Measurements from ENCODE around the gene ALK.

The ALK gene

GRCh38 chr2:29614295-29614830, 307.0 kb downstream of the ALK start:
- no peak for TF ChIP-seq YY1 (IDR thresholded peaks at IDR 0.05; ENCODE audit: low read depth)

- TF ChIP-seq TCF12 (IDR thresholded peaks at IDR 0.05; ENCODE audit: low read depth), result no peak
- TF ChIP-seq EGR1 (IDR thresholded peaks at IDR 0.05), result no peak
- TF ChIP-seq FOXM1 (IDR thresholded peaks at IDR 0.05; ENCODE audit: borderline replicate concordance, low read depth), result no peak
- no peak for TF ChIP-seq CEBPB (IDR thresholded peaks at IDR 0.05)
- TF ChIP-seq, protein P1, sequence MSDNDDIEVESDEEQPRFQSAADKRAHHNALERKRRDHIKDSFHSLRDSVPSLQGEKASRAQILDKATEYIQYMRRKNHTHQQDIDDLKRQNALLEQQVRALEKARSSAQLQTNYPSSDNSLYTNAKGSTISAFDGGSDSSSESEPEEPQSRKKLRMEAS (IDR thresholded peaks at IDR 0.05), result no peak
- TF ChIP-seq, protein P2, sequence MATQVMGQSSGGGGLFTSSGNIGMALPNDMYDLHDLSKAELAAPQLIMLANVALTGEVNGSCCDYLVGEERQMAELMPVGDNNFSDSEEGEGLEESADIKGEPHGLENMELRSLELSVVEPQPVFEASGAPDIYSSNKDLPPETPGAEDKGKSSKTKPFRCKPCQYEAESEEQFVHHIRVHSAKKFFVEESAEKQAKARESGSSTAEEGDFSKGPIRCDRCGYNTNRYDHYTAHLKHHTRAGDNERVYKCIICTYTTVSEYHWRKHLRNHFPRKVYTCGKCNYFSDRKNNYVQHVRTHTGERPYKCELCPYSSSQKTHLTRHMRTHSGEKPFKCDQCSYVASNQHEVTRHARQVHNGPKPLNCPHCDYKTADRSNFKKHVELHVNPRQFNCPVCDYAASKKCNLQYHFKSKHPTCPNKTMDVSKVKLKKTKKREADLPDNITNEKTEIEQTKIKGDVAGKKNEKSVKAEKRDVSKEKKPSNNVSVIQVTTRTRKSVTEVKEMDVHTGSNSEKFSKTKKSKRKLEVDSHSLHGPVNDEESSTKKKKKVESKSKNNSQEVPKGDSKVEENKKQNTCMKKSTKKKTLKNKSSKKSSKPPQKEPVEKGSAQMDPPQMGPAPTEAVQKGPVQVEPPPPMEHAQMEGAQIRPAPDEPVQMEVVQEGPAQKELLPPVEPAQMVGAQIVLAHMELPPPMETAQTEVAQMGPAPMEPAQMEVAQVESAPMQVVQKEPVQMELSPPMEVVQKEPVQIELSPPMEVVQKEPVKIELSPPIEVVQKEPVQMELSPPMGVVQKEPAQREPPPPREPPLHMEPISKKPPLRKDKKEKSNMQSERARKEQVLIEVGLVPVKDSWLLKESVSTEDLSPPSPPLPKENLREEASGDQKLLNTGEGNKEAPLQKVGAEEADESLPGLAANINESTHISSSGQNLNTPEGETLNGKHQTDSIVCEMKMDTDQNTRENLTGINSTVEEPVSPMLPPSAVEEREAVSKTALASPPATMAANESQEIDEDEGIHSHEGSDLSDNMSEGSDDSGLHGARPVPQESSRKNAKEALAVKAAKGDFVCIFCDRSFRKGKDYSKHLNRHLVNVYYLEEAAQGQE (IDR thresholded peaks at IDR 0.05; ENCODE audit: low read depth), result no peak
- no peak for TF ChIP-seq NFIC (IDR thresholded peaks at IDR 0.05)
- no peak for TF ChIP-seq YY1 (IDR thresholded peaks at IDR 0.05; ENCODE audit: low read depth)
- TF ChIP-seq RAD21 (IDR thresholded peaks at IDR 0.05; ENCODE audit: low read depth), result no peak
- no peak for TF ChIP-seq ZBTB7A (IDR thresholded peaks at IDR 0.05; ENCODE audit: low read depth)
- TF ChIP-seq CREB1 (IDR thresholded peaks at IDR 0.05; ENCODE audit: low read depth), result no peak
- TF ChIP-seq TEAD4 (IDR thresholded peaks at IDR 0.05), result no peak
- no peak for TF ChIP-seq TAF1 (IDR thresholded peaks at IDR 0.05; ENCODE audit: low read depth)
- TF ChIP-seq EP300 (IDR thresholded peaks at IDR 0.05; ENCODE audit: borderline replicate concordance), result no peak
- no peak for TF ChIP-seq USF1 (IDR thresholded peaks at IDR 0.05)
Observed at GRCh38 chr2:29613792-29614266, 307.6 kb downstream of the ALK start.

GRCh38 chr2:29613067-29613466, 308.3 kb downstream of the ALK start:
- no peak for TF ChIP-seq NFIC (IDR thresholded peaks at IDR 0.05)
- TF ChIP-seq, protein P2 (IDR thresholded peaks at IDR 0.05; ENCODE audit: low read depth), result no peak

DNA sequence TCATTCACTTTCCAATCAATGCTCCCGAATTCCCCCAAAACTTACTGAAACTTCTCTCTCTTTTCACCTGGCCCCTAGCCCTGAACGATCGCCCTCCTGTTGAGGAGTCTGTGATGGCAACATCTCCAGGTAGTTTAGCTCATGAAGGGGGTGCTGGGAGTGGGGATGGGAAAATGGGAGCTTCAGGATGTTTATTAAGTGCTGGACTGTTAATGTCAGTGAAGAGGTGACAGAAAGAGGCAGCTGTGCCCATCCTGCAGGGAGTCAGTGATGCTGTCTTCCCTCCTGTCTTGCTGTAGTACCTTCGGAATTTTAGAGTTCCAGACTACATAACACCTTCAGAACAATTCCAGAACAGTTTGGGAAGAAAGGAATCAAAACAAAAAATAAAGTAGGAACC, 308.8 kb downstream of the ALK start:
- TF ChIP-seq, protein P1 (IDR thresholded peaks at IDR 0.05), result no peak
- TF ChIP-seq ZBTB7A (IDR thresholded peaks at IDR 0.05; ENCODE audit: low read depth), result no peak

DNA sequence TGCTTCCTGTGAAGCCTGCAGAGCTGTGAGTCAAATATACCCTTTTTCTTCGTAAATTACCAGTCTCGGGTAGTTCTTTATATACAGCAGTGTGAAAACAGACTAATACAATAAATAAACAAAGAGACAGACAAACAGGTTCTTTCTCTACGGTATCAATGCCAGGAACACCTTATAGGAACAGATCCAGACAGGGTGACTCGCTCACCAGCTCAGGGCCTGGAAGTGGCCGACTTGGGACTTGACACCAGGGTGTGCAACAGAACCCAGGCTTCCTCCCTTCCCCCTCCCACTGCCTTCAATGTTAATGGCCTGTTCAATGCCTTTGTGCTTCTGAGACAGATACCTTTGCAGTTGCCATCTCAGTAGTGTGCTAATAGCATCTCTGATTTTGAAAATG, 309.5 kb downstream of the ALK start:
- TF ChIP-seq TEAD4 (IDR thresholded peaks at IDR 0.05) (no peak), EGR1 (IDR thresholded peaks at IDR 0.05) (no peak)

DNA sequence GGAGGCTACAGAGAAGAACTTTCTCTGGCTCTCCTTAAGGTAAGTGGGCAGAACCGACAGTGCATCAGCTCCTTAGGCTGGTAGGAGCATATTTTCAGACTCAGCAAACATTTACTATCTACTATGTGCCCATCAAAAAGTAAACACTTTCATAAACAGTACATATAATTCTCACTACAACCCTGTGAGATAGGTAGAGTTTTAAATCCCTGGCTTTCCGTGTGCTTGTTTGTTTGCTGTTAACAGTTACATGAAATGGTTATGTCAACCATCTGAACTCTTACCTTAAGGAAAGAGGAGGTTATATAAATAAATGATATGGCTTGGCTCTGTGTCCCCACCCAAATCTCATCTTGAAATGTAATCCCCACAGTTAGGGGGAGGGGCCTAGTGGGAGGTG, 310.1 kb downstream of the ALK start:
- TF ChIP-seq TEAD4 (IDR thresholded peaks at IDR 0.05) (no peak), EP300 (IDR thresholded peaks at IDR 0.05; ENCODE audit: borderline replicate concordance) (no peak), NFIC (IDR thresholded peaks at IDR 0.05) (no peak), ZBTB7A (IDR thresholded peaks at IDR 0.05; ENCODE audit: low read depth) (no peak), USF1 (IDR thresholded peaks at IDR 0.05) (no peak)
- TF ChIP-seq, protein P1 (IDR thresholded peaks at IDR 0.05), result no peak

DNA sequence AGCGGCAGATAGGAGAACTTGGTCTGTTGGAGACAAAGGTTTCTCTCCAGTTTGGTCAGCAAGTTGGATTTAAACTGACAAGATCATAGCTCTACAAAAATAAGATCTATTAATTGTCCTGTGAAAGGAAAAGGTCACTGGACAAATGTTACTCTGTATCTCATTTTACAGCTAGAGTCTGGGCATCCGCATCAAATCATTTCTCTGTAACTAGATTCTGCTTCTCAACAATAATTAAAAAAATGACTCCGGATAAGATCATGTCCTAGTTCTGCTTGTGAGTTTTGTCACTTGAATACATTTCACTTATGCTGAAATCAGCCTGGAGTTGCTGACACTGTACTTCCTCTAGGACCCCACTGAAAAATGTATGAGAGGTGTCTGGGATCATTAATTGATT, 310.8 kb downstream of the ALK start:
- TF ChIP-seq EGR1 (IDR thresholded peaks at IDR 0.05), result no peak

DNA sequence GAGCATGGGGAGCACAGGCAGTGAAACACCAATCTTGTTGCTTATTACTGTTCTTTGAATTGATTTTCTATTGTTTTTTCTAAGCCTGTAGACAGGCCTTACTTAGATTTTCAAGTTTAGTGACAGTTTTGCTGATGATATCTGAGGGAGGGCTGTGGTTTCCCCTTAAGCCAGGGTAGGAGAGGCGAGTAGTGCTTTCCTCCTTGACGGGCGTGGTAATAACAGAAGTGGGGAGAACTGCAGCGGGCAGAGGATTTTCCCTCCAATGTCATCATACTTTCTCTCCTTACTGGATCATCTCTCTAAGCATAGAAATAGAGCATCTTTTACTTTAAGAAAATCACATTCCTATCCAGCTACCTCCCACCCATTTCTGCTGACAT, 314.4 kb downstream of the ALK start:
- no peak for TF ChIP-seq TEAD4 (IDR thresholded peaks at IDR 0.05)
- TF ChIP-seq FOXM1 (IDR thresholded peaks at IDR 0.05; ENCODE audit: borderline replicate concordance, low read depth), result no peak

Measured in Ishikawa (cell line).